Keratinocyte (primary cell): Measurements from ENCODE around the gene NAA40.

Experiments
- CTCF ChIP-seq, 3 experiments: IDR thresholded peaks in 1 of 3; conservative IDR thresholded peaks in 1 of 3; optimal IDR thresholded peaks in 1 of 3; 2 replicates in 2 of 3; 3 replicates in 1 of 3; pipeline versions ENCODE3 to v1.5.1; 2011; ENCODE audit warnings: low read length in 3 of 3, mild to moderate bottlenecking in 3 of 3, moderate library complexity in 2 of 3, control low read depth in 1 of 3, inconsistent platforms in 1 of 3; ENCODE audit not compliant: insufficient read depth in 2 of 3; ENCODE audit errors: extremely low read depth in 1 of 3
- EZH2 ChIP-seq: IDR thresholded peaks from one replicate; pipeline ENCODE4 v1.6.1; 2012; ENCODE audit warnings: inconsistent platforms, mild to moderate bottlenecking, low read length, moderate library complexity

GRCh38 chr11:63993993-63994392 is 55.2 kb downstream of the NAA40 start:
- no peak for TF ChIP-seq CTCF (optimal IDR thresholded peaks at IDR 0.05 in 1 of 3, IDR thresholded peaks at IDR 0.05 in 1 of 3, conservative IDR thresholded peaks at IDR 0.05 in 1 of 3; ENCODE audit: extremely low read depth in 1 of 3, insufficient read depth in 2 of 3, low read length in 3 of 3)
- no peak for TF ChIP-seq EZH2
